Adrenal gland (tissue), 12 donors: Measurements from ENCODE around the gene BTBD9. TPM values are rescaled to one million over a fixed set of nuclear protein-coding genes. Genes with fewer than 3 reads are reported as not detected.

Experiments
- DNase-seq, 7 donors: peaks; one replicate each; pipeline ENCODE4 v3.0.0-alpha.2; 2019 to 2020
- H3K27ac ChIP-seq, 5 donors: fragments of 200-600 bp; sonication (generic) in 4 of 5; 1 replicate in 3 of 5; 2 replicates in 2 of 5; pipeline versions ENCODE4 v1.5.1 to v1.8.0; 2016 to 2020; ENCODE audit warnings: mild to moderate bottlenecking in 1 of 5
- H3K27me3 ChIP-seq: fragments of 200-600 bp; 2 replicates; pipeline ENCODE4 v1.8.0; 2021
- H3K36me3 ChIP-seq, 2 donors: fragments of 200-600 bp; replicated peaks in 1 of 2; 1 replicate in 1 of 2; 2 replicates in 1 of 2; pipeline versions ENCODE4 v1.5.1 to v1.8.0; 2018 to 2022
- H3K4me1 ChIP-seq, 2 donors: fragments of 200-600 bp; replicated peaks in 1 of 2; 1 replicate in 1 of 2; 2 replicates in 1 of 2; pipeline versions ENCODE4 v1.5.1 to v1.8.0; 2018 to 2021
- H3K4me3 ChIP-seq, 4 donors: fragments of 200-600 bp; sonication (generic) in 3 of 4; one replicate each; pipeline ENCODE4 v1.5.1; 2016 to 2018
- H3K9me3 ChIP-seq, 3 donors: fragments of 200-600 bp; sonication (generic) in 1 of 3; replicated peaks in 1 of 3; 1 replicate in 2 of 3; 2 replicates in 1 of 3; pipeline versions ENCODE4 v1.5.1 to v1.8.0; 2016 to 2021
- POLR2A ChIP-seq, 2 donors: fragments of 450-650 bp; IDR thresholded peaks; one replicate each; pipeline ENCODE4 v1.6.1; 2017; ENCODE audit warnings: antibody characterized with exemption in 2 of 2, mild to moderate bottlenecking in 2 of 2, moderate library complexity in 1 of 2
- WGBS, 4 donors: extraction: QIAGEN DNeasy Blood & Tissue Kit in 2 of 4; methylation state at CpG; one replicate each; pipeline versions ENCODE4 v1.1.5 to v1.1.7; 2013 to 2017; 5-methylcytosine and 5-hydroxymethylcytosine counted together
- intact Hi-C, 2 donors: fragments of 100-400 bp; cut with DNase I; formaldehyde crosslinking; loops; one replicate each; pipeline versions ENCODE4 v1.14.1 to v1.15.0; 2022 to 2023
- polyA plus RNA-seq, 3 donors: library from polyadenylated mRNA; stranded (reverse); fragments of 200-250 nt in 2 of 3; fragments of 350-450 nt in 1 of 3; fragmentation: Illumina TruSeq in 1 of 3; extraction: RNeasy Lipid Tissue Mini Kit (QIAGEN cat#74804) in 1 of 3; gene quantifications; one replicate each; pipeline ENCODE4 v1.2.3, GENCODE V29; 2013 to 2014
- total RNA-seq, 9 donors: library from RNA; depleted of rRNA in 4 of 9; stranded (reverse); fragments of >200 nt in 4 of 9; fragments of 120-200 nt in 1 of 9; fragmentation: NEBNext Ultra II Directional in 1 of 9; extraction: Animal tissue kit (Norgen Biotek cat#: 25700) in 1 of 9; gene quantifications; one replicate each; pipeline versions ENCODE4 v1.1.0 to v1.2.4, GENCODE V29; 2013 to 2023
- TF ChIP-seq, protein P1 (sequence below), 6 experiments: fragments of 450-650 bp in 4 of 6; fragments of 200-600 bp in 2 of 6; sonication (generic) in 1 of 6; IDR thresholded peaks; 1 replicate in 5 of 6; 2 replicates in 1 of 6; pipeline versions ENCODE4 v1.5.1 to v1.8.0; 2016 to 2021; ENCODE audit warnings: antibody characterized with exemption in 6 of 6, mild to moderate bottlenecking in 2 of 6, moderate library complexity in 1 of 6
- donor health status: healthy with polysubstance abuse.
- donor health status: Bipolar disorder and iron deficiency.
- donor health status: DM: yes; HTN: yes; CAD: no.
- donor health status: DM: no; HTN: no; CAD: no.
- donor health status: DM: no; HTN: no; CAD: no.
- donor health status: DM: yes; HTN: yes; CAD: no.

BTBD9 gene
- total and polyA plus RNA-seq, 12 donors, result 2.4 to 29.6 (median 18.1) TPM

DNA sequence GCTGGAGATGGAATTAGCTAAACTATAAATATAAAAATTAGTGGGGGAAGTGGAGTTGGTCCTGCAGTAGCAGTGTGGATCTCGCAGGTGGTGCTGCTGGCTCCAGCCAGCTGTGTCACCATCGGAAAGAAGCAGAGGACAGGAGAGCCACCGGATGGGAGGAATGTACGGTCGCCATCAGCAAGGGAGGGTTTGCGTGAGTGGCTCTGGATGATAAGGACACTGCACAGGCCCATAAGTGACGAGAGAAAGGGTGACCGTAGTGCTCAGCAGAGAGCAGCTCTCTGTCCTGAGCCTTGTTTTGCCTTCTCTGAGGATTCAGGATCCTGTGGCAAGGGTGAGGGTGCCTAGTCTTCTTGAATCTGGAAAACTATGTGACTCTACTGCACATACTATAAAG lies 441.5 kb downstream of the BTBD9 start:
- intact Hi-C loops, result no loop called here
- Histone ChIP-seq H3K4me1 (no peaks in the 10 kb centered on the region), H3K36me3 (no peaks in the 10 kb centered on the region), H3K27me3 (no peaks in the 10 kb centered on the region), H3K4me3 (no peak overlapping the region), H3K27ac (no peak overlapping the region), H3K9me3 (no peaks in the 10 kb centered on the region)
- no peak for TF ChIP-seq POLR2A (IDR thresholded peaks at IDR 0.05)
- TF ChIP-seq, protein P1, sequence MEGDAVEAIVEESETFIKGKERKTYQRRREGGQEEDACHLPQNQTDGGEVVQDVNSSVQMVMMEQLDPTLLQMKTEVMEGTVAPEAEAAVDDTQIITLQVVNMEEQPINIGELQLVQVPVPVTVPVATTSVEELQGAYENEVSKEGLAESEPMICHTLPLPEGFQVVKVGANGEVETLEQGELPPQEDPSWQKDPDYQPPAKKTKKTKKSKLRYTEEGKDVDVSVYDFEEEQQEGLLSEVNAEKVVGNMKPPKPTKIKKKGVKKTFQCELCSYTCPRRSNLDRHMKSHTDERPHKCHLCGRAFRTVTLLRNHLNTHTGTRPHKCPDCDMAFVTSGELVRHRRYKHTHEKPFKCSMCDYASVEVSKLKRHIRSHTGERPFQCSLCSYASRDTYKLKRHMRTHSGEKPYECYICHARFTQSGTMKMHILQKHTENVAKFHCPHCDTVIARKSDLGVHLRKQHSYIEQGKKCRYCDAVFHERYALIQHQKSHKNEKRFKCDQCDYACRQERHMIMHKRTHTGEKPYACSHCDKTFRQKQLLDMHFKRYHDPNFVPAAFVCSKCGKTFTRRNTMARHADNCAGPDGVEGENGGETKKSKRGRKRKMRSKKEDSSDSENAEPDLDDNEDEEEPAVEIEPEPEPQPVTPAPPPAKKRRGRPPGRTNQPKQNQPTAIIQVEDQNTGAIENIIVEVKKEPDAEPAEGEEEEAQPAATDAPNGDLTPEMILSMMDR (IDR thresholded peaks at IDR 0.05), result no peak
- peak in 1 of 7 donors; percentile 30 for DNase-seq
- 92 to 98% (median 95%) methylated on average over 8 of the region's 8 CpGs for WGBS, 4 donors

DNA sequence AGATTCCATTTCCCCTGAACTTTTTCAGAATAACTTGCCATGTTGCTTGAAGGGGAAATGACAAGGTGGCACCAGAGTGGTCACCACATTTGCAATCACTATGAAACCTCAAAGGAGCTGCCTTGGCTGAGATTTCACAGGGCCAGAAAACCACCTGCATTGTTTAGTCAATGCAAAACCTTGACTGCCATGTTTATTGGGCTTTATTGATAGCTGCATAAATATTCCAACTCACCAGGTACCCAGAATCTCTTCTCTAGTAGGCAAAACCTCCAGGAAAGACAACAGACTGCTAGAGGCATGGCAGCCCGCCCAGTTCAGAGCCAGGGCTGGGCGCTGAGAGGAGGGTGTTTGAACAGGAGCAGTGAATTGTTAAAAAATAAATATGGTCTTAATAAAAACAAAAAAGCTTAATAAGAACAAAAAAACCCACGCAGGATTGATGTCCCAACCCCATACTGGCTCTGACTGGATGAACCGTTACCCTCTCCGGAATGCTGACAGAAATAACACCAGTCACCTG lies 444.6 kb downstream of the BTBD9 start:
- H3K9me3 ChIP-seq, result no peaks in the 10 kb centered on the region
- 94 to 98% (median 96%) methylated on average over 5 of the region's 5 CpGs for WGBS, 4 donors
- DNase-seq, result peak in 1 of 7 donors; percentile 41
- no peaks in the 10 kb centered on the region for H3K4me1 ChIP-seq
- no peaks in the 10 kb centered on the region for H3K36me3 ChIP-seq
- no peak overlapping the region for H3K27ac ChIP-seq
- no peak overlapping the region for H3K4me3 ChIP-seq
- no peaks in the 10 kb centered on the region for H3K27me3 ChIP-seq
- TF ChIP-seq, protein P1 (IDR thresholded peaks at IDR 0.05), result no peak
- TF ChIP-seq POLR2A (IDR thresholded peaks at IDR 0.05), result no peak
- intact Hi-C loops, result no loop called here

DNA sequence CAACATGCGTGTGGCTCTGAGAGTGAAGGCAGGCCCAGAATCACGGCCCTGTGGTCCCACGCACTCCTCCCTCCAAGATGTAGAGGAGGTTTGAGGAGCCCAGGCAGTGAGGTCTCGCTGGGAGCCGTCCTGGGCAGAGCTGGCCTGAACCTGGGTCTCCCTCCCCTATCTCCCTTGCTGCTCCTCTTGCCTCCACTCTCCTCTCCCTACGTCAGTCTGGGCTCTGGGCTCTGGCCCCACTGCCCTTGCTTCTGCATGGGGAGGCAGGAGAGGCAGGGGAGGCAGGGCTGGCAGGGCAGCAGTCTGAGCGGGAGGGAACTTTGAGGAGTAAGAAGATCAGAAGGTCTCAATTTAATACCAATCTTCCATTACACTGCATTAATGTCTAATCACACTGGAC lies 445.1 kb downstream of the BTBD9 start:
- TF ChIP-seq, protein P1 (IDR thresholded peaks at IDR 0.05), result no peak
- TF ChIP-seq POLR2A (IDR thresholded peaks at IDR 0.05), result no peak
- intact Hi-C loops, result no loop called here
- Histone ChIP-seq H3K9me3 (no peaks in the 10 kb centered on the region), H3K4me3 (no peak overlapping the region), H3K27ac (no peak overlapping the region), H3K27me3 (no peaks in the 10 kb centered on the region), H3K4me1 (no peaks in the 10 kb centered on the region), H3K36me3 (no peaks in the 10 kb centered on the region)
- WGBS, 4 donors, result 94 to 99% (median 98%) methylated on average over 7 of the region's 7 CpGs
- peak in 1 of 7 donors; percentile 14 for DNase-seq

DNA sequence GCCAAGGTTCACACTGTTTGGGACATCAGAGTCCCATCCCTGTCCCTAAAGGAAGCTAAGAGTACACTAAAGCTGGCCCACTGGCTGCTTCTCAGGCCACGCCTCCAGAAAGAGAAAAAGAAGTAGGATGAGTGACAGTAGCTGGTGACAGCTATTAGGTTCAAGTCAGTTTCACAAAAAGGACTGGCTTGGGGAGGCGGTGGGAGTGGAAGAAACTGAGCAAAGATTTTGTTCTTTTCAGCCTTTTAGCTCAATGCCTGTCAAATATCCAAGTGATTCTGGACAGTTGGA lies 445.5 kb downstream of the BTBD9 start:
- H3K27ac ChIP-seq, result no peak overlapping the region
- H3K9me3 ChIP-seq, result no peaks in the 10 kb centered on the region
- no peaks in the 10 kb centered on the region for H3K27me3 ChIP-seq
- no peaks in the 10 kb centered on the region for H3K4me1 ChIP-seq
- intact Hi-C loops, result no loop called here
- TF ChIP-seq, protein P1 (IDR thresholded peaks at IDR 0.05), result no peak
- no peak for TF ChIP-seq POLR2A (IDR thresholded peaks at IDR 0.05)
- peak in 1 of 7 donors; percentile 17 for DNase-seq
- no peak overlapping the region for H3K4me3 ChIP-seq
- WGBS, 4 donors, result 93 to 100% (median 98%) methylated on average over 2 of the region's 2 CpGs
- no peaks in the 10 kb centered on the region for H3K36me3 ChIP-seq
